NCI-H226 (cell line): ENCODE results near the gene GSG1L2.

Experiments
- DNase-seq: peaks from one replicate; pipeline ENCODE4 v3.0.0-alpha.2; 2015

The GSG1L2 gene

DNA sequence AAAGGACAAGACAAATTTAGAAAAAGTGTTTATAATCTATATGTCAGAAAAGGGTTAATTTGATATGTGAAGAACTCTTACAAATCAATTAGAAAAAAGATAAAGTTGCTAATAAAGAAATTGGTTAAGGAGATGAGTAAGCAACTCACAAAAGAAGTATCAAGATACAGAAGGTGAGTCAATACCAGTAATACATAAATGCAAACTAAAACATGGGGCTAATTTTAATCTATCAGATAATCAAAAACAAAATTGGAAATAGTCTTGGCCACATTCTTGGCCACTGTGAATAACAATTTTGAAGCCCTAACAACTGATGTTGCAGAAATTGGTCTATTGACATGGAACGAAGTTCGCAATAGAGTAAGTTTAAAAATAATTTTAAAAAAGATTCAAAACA, 37.3 kb downstream of the GSG1L2 start:
- no peak for DNase-seq

DNA sequence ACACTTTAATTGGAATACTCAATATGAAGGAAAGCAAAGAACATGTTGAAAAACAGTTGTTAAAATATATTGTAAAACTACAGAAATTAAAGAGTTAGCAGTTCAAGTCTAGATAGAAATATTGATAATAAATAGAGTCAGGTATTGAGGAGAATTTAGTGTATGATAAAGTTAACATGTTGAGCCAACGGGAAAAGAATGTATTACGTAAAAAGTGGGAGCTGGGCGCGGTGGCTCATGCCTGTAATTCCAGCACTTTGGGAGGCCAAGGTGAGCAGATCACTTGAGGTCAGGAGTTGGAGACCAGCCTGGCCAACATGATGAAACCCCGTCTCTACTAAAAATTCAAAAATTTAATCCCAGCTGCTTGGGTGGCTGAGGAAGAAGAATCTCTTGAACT, 38.4 kb downstream of the GSG1L2 start:
- peak; percentile 35 for DNase-seq

GRCh38 chr17:9783050-9783449, 38.8 kb downstream of the GSG1L2 start:
- DNase-seq, result no peak

GRCh38 chr17:9780552-9780951, 41.3 kb downstream of the GSG1L2 start:
- DNase-seq, result no peak

- no peak for DNase-seq
These were observed 45.0 kb downstream of the GSG1L2 start for GRCh38 chr17:9776911-9777310.

GRCh38 chr17:9772658-9773057, 49.2 kb downstream of the GSG1L2 start:
- DNase-seq, result no peak

DNA sequence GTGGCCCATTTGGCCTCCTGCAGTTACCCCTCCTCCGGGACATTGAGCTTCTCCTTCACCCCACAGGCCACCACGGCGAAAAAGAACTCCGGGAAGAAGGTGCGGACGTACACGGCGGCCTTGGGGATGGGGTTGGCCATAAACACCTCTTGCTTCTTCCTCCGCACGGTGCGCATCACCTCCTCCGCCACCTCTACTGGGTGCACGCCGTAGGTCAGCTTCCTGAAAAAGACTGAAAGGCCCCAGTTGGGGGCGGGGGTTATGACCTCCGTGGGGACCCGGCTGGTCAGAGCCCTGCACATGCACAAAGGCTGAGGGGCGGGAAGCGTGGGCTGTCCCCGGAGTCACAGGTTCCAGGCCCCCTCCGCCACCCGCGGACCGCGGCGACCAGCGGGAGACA, 50.4 kb downstream of the GSG1L2 start:
- no peak for DNase-seq

DNA sequence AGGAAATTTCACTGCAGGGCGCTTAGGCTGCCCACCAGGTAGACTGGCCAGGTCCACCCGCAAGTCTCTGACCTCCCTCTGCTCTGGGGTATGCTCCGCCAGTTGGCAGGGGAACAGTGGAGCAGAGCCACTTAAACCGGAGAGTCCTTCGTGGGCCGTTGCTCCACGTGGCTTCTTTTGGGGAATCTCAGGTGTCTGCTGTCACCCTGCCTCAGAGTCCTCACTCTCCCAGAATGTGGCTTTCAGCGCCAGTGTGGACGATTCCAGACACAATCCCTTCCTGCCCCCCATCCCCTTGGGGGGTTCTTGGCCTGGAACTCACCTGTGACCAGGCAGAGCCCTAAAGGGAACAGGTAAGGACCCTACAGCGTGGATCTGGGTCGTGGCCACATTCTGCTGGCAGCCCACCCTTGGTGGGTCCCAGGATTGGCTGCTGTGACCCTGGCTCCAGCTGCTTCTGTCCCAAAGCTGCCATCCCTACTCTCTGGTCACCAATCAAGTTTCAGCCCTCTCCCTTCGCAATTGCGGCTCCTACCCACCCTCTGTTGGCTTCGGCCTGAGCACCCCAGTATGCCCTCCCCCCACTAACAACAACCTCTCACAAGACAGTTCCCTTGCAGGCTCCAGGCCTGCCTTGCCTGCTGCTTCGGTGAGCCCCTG, 52.7 kb downstream of the GSG1L2 start:
- DNase-seq, result no peak

DNA sequence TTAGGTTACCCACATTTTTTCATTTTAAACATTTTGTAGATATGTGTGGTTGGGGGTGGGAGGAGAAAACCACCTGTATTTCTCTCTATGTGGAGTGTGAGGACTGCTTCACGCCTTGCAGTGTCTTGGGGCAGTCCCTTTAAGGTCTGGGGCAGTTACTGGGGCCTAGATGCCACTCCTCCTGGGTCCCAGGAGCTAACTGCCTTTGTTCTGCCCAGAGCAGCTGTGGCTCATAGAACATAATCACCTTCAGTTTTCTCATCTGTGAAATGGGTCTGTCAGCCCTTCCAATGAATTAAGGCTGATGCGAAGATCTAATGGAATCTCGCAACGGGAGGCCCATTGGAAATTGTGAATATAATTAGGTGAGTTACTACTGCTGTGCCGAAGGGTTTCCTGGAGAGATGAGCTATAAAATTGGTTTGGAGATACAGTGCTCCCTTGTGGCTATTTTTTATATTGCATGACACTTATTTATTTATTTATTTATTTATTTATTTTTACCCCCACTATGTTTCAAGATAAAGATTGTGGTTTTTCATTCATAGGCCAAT, 53.4 kb downstream of the GSG1L2 start:
- no peak for DNase-seq

DNA sequence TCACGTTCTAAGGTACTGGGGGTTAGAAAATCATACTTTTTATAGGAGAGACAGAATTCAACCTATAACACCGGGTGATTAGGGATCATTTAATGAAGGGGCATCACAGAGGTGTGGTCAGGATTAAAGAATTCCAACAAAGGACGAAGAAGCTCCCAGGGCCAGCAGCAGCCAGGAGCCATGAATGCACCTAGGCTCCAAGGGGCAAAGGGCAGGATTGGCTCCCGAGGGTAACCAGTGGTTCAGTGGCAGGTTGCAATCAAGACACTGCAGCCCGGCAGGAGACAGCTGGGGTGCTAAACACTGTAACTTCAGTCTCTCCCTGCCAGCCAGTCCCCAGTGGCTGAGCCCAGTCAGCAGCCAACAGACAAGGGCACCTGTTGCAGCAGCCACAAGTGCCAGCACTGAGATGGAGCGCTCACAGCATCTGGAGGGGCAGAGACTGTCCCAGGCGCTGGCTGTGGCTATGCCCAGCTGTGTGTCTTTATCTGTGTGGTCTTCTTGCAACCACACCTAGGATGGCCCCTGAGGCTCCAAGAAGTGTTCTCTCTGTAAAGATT, 54.4 kb downstream of the GSG1L2 start:
- DNase-seq, result no peak

GRCh38 chr17:9766970-9767369, 54.9 kb downstream of the GSG1L2 start:
- DNase-seq, result no peak

DNA sequence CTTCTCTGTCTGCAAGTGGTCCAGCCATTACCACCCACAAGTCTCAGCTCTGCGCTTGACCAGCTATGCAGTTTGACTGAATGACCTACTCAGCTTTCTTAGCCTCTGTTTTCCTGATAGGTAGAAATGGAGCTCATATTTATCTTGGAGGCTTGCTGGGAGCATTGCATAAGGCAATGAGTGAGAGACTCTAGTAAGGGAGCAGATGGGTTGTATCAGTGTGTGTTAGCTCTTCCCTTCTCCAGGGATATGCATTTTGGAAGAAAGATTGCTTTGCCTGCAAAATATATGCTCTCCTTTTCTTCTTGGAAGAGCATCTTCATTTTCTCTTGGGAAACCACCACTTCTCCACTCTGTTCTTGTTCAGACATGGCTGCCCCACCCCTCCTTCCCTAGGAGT, 56.6 kb downstream of the GSG1L2 start:
- no peak for DNase-seq

DNA sequence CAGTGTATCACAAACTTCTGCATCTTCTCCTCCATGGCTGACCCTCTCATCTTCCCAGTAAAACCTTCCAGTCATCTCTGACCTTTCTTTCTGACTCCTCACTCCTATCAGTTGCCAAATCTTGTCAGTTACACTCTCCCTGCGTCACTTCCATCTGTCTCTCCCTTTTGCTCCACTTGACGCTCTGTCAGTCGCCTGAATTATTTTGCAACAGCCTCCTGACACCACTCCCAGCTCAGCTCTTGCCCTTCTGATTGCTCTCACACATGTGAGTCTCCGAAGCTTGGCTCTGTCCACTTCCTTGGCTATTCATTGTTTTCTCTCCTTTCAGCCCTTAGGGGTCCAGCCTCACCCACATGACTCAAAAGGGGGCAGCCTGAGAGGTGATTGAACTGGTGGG, 58.2 kb downstream of the GSG1L2 start:
- DNase-seq, result no peak

DNA sequence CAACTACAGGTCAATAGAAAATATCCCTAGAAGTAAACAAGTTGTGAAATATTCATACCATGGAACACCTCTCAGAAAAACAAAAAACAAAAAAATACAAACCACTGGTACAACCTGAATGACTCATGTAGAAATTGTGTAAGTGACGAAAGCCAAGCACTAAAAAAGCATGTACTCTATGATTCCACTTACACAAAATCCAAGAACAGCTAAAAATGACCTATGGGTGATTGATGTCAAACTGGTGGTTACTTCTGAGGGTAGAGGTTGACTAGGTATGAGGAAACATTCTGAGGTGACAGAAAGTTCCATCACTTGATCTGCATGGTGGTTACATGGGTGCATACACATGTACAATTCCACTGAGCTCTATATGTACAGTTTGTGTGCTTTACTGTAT, 61.6 kb downstream of the GSG1L2 start:
- DNase-seq, result no peak

DNA sequence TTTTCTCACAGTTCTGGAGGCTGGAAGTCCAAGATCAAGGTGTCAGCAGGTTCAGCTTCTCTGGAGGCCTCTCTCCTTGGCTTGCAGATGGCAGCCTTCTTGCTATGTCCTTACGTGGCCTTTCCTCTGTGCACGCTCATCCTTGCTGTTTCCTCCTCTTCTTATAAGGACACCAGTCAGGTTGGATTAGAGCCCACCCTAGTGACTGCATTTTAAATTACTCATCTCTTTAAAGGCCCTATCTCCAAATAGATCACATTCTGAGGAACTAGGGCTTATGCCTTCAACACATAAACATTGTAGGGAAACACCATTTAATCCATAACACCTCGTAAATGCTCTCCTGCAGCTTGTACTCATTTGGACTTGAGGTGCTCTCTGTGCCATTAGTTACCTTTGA, 66.8 kb downstream of the GSG1L2 start:
- no peak for DNase-seq
